ES-I3 (cell line): Measurements from ENCODE around the gene FBXO31.
A peak's percentile ranks its signal among the peaks of the same experiment; 100 is the strongest.
"Not testable (repeated sequence)": the region's sequence is repeated elsewhere in the genome, so short reads cannot be mapped to it uniquely, and the experiment has no call there.

Experiments used
- H3K36me3 ChIP-seq: 2 replicates; pipeline ENCODE4 v1.6.1; 2013; ENCODE audit warnings: mild to moderate bottlenecking, low read length, control low read depth, moderate library complexity; ENCODE audit not compliant: insufficient read depth
- H3K4me1 ChIP-seq: 2 replicates; pipeline ENCODE4 v1.6.1; 2013; ENCODE audit warnings: mild to moderate bottlenecking, control low read depth, low read length; ENCODE audit not compliant: insufficient read depth
- H3K9ac ChIP-seq: 2 replicates; pipeline ENCODE4 v1.6.1; 2013; ENCODE audit warnings: low read depth, mild to moderate bottlenecking, low read length, moderate library complexity
- H3K9me3 ChIP-seq: 2 replicates; pipeline ENCODE4 v1.6.1; 2013; ENCODE audit warnings: mild to moderate bottlenecking, low read length, moderate library complexity; ENCODE audit not compliant: control insufficient read depth, insufficient read depth

The FBXO31 gene

GRCh38 chr16:87404764-87405625, 21.4 kb upstream of the FBXO31 start:
- Histone ChIP-seq H3K9ac (no peak overlapping the region), H3K36me3 (peaks cover 20% of the 10 kb centered on the region; the same call in 1 of the 2 replicates), H3K9me3 (no peaks in the 10 kb centered on the region), H3K4me1 (no peaks in the 10 kb centered on the region)

- Histone ChIP-seq H3K36me3 (peaks cover 3% of the 10 kb centered on the region), H3K9me3 (no peaks in the 10 kb centered on the region), H3K9ac (no peak overlapping the region), H3K4me1 (0 out of 2 replicates have a peak, but pooled peaks cover 6% of the 10 kb centered on the region)
Measured at GRCh38 chr16:87395181-87395842, 11.7 kb upstream of the FBXO31 start.

GRCh38 chr16:87393680-87394055, 10.1 kb upstream of the FBXO31 start:
- Histone ChIP-seq H3K4me1 (0 out of 2 replicates have a peak, but pooled peaks cover 6% of the 10 kb centered on the region), H3K9ac (peak overlapping the region; percentile 46; the same call in 1 of the 2 replicates), H3K36me3 (no peaks in the 10 kb centered on the region; the same call in 1 of the 2 replicates), H3K9me3 (no peaks in the 10 kb centered on the region)

- H3K9me3 ChIP-seq: no peaks in the 10 kb centered on the region
- peak overlapping the region; percentile 46; the same call in 1 of the 2 replicates for H3K9ac ChIP-seq
- 0 out of 2 replicates have a peak, but pooled peaks cover 7% of the 10 kb centered on the region for H3K4me1 ChIP-seq
- H3K36me3 ChIP-seq: no peaks in the 10 kb centered on the region; the same call in 1 of the 2 replicates
Measured at GRCh38 chr16:87392821-87393679, 9.5 kb upstream of the FBXO31 start.

- Histone ChIP-seq H3K9ac (peak within 1 kb of the TSS; percentile 77), H3K4me1 (0 out of 2 replicates have a peak, but pooled peaks cover 10% of the 10 kb centered on the region), H3K9me3 (no peaks in the 10 kb centered on the region), H3K36me3 (no peaks in the 10 kb centered on the region; the same call in 1 of the 2 replicates)
Measured at GRCh38 chr16:87391950-87392820, 8.6 kb upstream of the FBXO31 start, which contains the start of gene MAP1LC3B. Gene MAP1LC3B (plus strand): TSS chr16:87392336. CDS start chr16:87392428, 92 bp downstream.

- Histone ChIP-seq H3K9me3 (no peaks in the 10 kb centered on the region), H3K9ac (peak overlapping the region; percentile 77), H3K36me3 (no peaks in the 10 kb centered on the region; the same call in 1 of the 2 replicates), H3K4me1 (0 out of 2 replicates have a peak, but pooled peaks cover 10% of the 10 kb centered on the region)
Measured at GRCh38 chr16:87391324-87391949, 7.9 kb upstream of the FBXO31 start.

GRCh38 chr16:87390641-87391323, 7.2 kb upstream of the FBXO31 start:
- Histone ChIP-seq H3K36me3 (no peaks in the 10 kb centered on the region; the same call in 1 of the 2 replicates), H3K9me3 (no peaks in the 10 kb centered on the region), H3K4me1 (0 out of 2 replicates have a peak, but pooled peaks cover 10% of the 10 kb centered on the region), H3K9ac (peak overlapping the region; percentile 77; the same call in 1 of the 2 replicates)

- H3K9ac ChIP-seq, H3K4me1 ChIP-seq: not testable (repeated sequence)
Measured at GRCh38 chr16:87389914-87390313, 6.3 kb upstream of the FBXO31 start.

GRCh38 chr16:87389245-87389644, 5.7 kb upstream of the FBXO31 start:
- H3K4me1 ChIP-seq: 0 out of 2 replicates have a peak, but pooled peaks cover 9% of the 10 kb centered on the region
- no peak overlapping the region for H3K9ac ChIP-seq
- H3K9me3 ChIP-seq: no peaks in the 10 kb centered on the region
- no peaks in the 10 kb centered on the region for H3K36me3 ChIP-seq

More at GRCh38 chr16:87389914-87390313, 6.3 kb upstream of the FBXO31 start:
- H3K9me3 ChIP-seq, H3K36me3 ChIP-seq: not testable (repeated sequence)

GRCh38 chr16:87388818-87389134, 5.2 kb upstream of the FBXO31 start:
- no peaks in the 10 kb centered on the region for H3K9me3 ChIP-seq
- H3K36me3 ChIP-seq: no peaks in the 10 kb centered on the region
- H3K9ac ChIP-seq: peak overlapping the region; percentile 2; the same call in 1 of the 2 replicates
- 0 out of 2 replicates have a peak, but pooled peaks cover 4% of the 10 kb centered on the region for H3K4me1 ChIP-seq

- H3K36me3 ChIP-seq: no peaks in the 10 kb centered on the region
- H3K9ac ChIP-seq: peak overlapping the region; percentile 42
- 0 out of 2 replicates have a peak, but pooled peaks cover 4% of the 10 kb centered on the region for H3K4me1 ChIP-seq
- H3K9me3 ChIP-seq: no peaks in the 10 kb centered on the region
Measured at GRCh38 chr16:87387942-87388817, 4.6 kb upstream of the FBXO31 start.

- not testable (repeated sequence) for H3K4me1 ChIP-seq, H3K36me3 ChIP-seq, H3K9me3 ChIP-seq
- peak overlapping the region; percentile 94 for H3K9ac ChIP-seq
Measured at GRCh38 chr16:87384875-87385167, 1.2 kb upstream of the FBXO31 start.
